Measurements from ENCODE around the gene TUBB2A. TPM values are rescaled to one million over a fixed set of nuclear protein-coding genes. Genes with fewer than 3 reads are reported as not detected.

The TUBB2A gene
- total and polyA plus RNA-seq, 2 of the 13 experiments (the other 11 are each of a cell fraction or from before 2014, with no cell fraction given): 35.3 to 106 TPM

GRCh38 chr6:3195420-3195694 lies 38.0 kb upstream of the TUBB2A start (continued):
- no peak for TF ChIP-seq SMYD3 (CRISPR knock-in tag; IDR thresholded peaks at IDR 0.05)
- TF ChIP-seq ZNF430 (CRISPR knock-in tag; IDR thresholded peaks at IDR 0.05): peak; percentile 66; the same call in 1 of the 2 replicates
- 0 out of 2 replicates have a peak, but pooled peaks have one; percentile 29 for TF ChIP-seq ZBTB7A (CRISPR knock-in tag; IDR thresholded peaks at IDR 0.05)
- no peak for TF ChIP-seq NR3C1 (CRISPR knock-in tag; IDR thresholded peaks at IDR 0.05)
- TF ChIP-seq ZNF234 (CRISPR knock-in tag; conservative IDR thresholded peaks at IDR 0.05): 0 out of 2 replicates have a peak, but pooled peaks have one; percentile 7
- no peak for TF ChIP-seq PHB2 (IDR thresholded peaks at IDR 0.05; ENCODE audit: partially characterized antibody)
- no peak for TF ChIP-seq ZNF747 (CRISPR knock-in tag; IDR thresholded peaks at IDR 0.05; ENCODE audit: borderline replicate concordance)
- no peak for TF ChIP-seq PATZ1 (CRISPR knock-in tag; IDR thresholded peaks at IDR 0.05)
- 0 out of 2 replicates have a peak, but pooled peaks have one; percentile 15 for TF ChIP-seq ZNF678 (CRISPR knock-in tag; IDR thresholded peaks at IDR 0.05)

GRCh38 chr6:3194535-3195419 lies 37.4 kb upstream of the TUBB2A start:
- peak; percentile 75 for ATAC-seq
- in situ Hi-C loops (cut with HindIII; ENCODE audit: extremely low pct_ligation_motif_present, low pct_unique_long_range_greater_than_20kb) (no loop called here), intact Hi-C loops (cut with micrococcal nuclease; ENCODE audit: unreplicated experiment) (loop anchor here (2.0 to 5.0 kb wide), 3 partner anchors 14 to 67 kb away; partner anchors contain the start of gene PSMG4)
- 34% methylated on average over 19 of the region's 19 CpGs for WGBS (ENCODE audit: low lambda C conversion rate)
- Histone ChIP-seq H3K27me3 (ENCODE audit: control insufficient read depth in 1 of 2, insufficient read depth in 2 of 2, low read length in 2 of 2) (peaks cover 0 to 4% of the 10 kb centered on the region in 2 experiments; a peak in 1 of 5 replicates), H3K36me3 (replicated peaks in 1 of 2; ENCODE audit: control insufficient read depth in 1 of 2, insufficient read depth in 2 of 2, low read length in 2 of 2) (no peaks in the 10 kb centered on the region), H3K79me2 (ENCODE audit: insufficient read depth, low read length) (peaks cover 7% of the 10 kb centered on the region), H3K4me2 (ENCODE audit: low read depth, low read length) (peak overlapping the region; percentile 82), H3K27ac (ENCODE audit: extremely low read length, insufficient read depth, low read length) (peak overlapping the region; percentile 66), H3K4me1 (ENCODE audit: insufficient read depth, low read length) (peaks cover 39% of the 10 kb centered on the region), H2AFZ (ENCODE audit: low read length) (no peak overlapping the region), H3K9ac (ENCODE audit: insufficient read depth, low read depth, low read length) (peak overlapping the region; percentile 66), H3K9me3 (ENCODE audit: low read length) (no peaks in the 10 kb centered on the region), H4K20me1 (ENCODE audit: insufficient read depth, low read length) (no peaks in the 10 kb centered on the region), H3K4me3 (replicated peaks in 1 of 3; ENCODE audit: insufficient read depth in 1 of 3, low read depth in 2 of 3, low read length in 3 of 3) (peak overlapping the region; percentile 46 to 67 (median 59))
- CTCF ChIA-PET (ENCODE audit: low intra/inter-chr PET ratio, low total read pairs): no interaction called here
- no peak for FAIRE-seq
- POLR2A ChIA-PET: interaction anchor here (0.7 to 2.7 kb wide), 4 partner anchors 15 to 53 kb away, joined by 3 to 9 read pairs (median 5); no protein-coding TSS in a partner anchor
- TSS peak; percentile 86 for BruUV-seq (replicated peaks)
- no peak for DNase-seq (ENCODE audit: low spot score)
- TF ChIP-seq POLR2A (IDR thresholded peaks at IDR 0.05; ENCODE audit: insufficient read depth in 1 of 2, low read depth in 2 of 2, low read length in 2 of 2): 0 out of 4 replicates have a peak, but pooled peaks of 1 of the 2 experiments have one; percentile 13
- no peak for TF ChIP-seq ZNF704 (CRISPR knock-in tag; IDR thresholded peaks at IDR 0.05; ENCODE audit: borderline replicate concordance)
- no peak for TF ChIP-seq HIC2 (CRISPR knock-in tag; IDR thresholded peaks at IDR 0.05; ENCODE audit: low read depth)
- 0 out of 2 replicates have a peak, but pooled peaks have one; percentile 36 for TF ChIP-seq ZNF619 (CRISPR knock-in tag; IDR thresholded peaks at IDR 0.05)
- no peak for TF ChIP-seq ZFX (CRISPR knock-in tag; IDR thresholded peaks at IDR 0.05; ENCODE audit: low read depth)
- no peak for TF ChIP-seq ZNF362 (CRISPR knock-in tag; IDR thresholded peaks at IDR 0.05; ENCODE audit: borderline replicate concordance)
- TF ChIP-seq RFX1 (IDR thresholded peaks at IDR 0.05): peak; percentile 27; the same call in 1 of the 2 replicates
- no peak for TF ChIP-seq ZNF329 (CRISPR knock-in tag; IDR thresholded peaks at IDR 0.05; ENCODE audit: low read depth)

Data from HepG2 (cell line).